Tongue (tissue), 2 donors: ENCODE data around the gene ZFPM1. TPM values are rescaled to one million over a fixed set of nuclear protein-coding genes. Genes with fewer than 3 reads are reported as not detected.
"Not testable (repeated sequence)": the region's sequence is repeated elsewhere in the genome, so short reads cannot be mapped to it uniquely, and the experiment has no call there.

Experiments used
- DNase-seq: peaks from one replicate; pipeline ENCODE4 v3.0.0-alpha.2; 2015
- total RNA-seq: library from RNA; depleted of rRNA; stranded (reverse); fragments of >200 nt; gene quantifications from one replicate; pipeline ENCODE4 v1.2.3, GENCODE V29; 2014

ZFPM1 gene
- total RNA-seq, 1 donor from 2014 or later: 0.41 TPM

GRCh38 chr16:88514526-88515232 lies 61.6 kb downstream of the ZFPM1 start:
- DNase-seq: no peak

- DNase-seq: no peak
These were observed 62.3 kb downstream of the ZFPM1 start for GRCh38 chr16:88515371-88515770.

GRCh38 chr16:88515925-88516594 lies 63.0 kb downstream of the ZFPM1 start:
- no peak for DNase-seq

- DNase-seq: no peak
These were observed 63.6 kb downstream of the ZFPM1 start for GRCh38 chr16:88516601-88517061.

GRCh38 chr16:88517208-88517774 lies 64.2 kb downstream of the ZFPM1 start:
- DNase-seq: not testable (repeated sequence)

DNA sequence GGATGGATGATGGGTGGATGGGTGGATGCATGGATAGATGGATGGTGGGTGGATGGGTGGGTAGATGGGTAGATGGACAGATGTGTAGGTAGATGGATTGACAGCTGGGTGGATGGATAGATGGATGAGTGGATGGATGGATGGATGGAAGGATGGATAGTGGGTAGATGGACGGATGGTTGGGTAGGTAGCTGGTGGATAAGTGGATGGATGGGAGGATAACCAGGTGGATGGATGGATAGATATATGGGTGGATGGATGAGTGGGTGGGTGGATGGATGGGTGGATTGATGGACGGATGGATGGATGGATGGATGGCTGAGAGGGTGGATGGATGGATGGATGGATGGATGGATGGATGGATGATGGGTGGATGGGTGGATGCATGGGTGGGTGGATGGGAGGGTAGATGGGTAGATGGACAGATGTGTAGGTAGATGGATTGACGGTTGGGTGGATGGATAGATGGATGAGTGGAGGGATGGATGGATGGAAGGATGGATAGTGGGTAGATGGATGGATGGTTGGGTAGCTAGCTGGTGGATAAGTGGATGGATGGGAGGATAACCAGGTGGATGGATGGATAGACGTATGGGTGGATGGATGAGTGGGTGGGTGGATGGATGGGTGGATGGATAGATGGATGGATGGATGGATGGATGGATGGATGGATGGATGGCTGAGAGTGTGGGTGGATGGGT lies 65.5 kb downstream of the ZFPM1 start:
- DNase-seq: not testable (repeated sequence)

- DNase-seq: no peak
These were observed 66.2 kb downstream of the ZFPM1 start for GRCh38 chr16:88519240-88519639.

DNA sequence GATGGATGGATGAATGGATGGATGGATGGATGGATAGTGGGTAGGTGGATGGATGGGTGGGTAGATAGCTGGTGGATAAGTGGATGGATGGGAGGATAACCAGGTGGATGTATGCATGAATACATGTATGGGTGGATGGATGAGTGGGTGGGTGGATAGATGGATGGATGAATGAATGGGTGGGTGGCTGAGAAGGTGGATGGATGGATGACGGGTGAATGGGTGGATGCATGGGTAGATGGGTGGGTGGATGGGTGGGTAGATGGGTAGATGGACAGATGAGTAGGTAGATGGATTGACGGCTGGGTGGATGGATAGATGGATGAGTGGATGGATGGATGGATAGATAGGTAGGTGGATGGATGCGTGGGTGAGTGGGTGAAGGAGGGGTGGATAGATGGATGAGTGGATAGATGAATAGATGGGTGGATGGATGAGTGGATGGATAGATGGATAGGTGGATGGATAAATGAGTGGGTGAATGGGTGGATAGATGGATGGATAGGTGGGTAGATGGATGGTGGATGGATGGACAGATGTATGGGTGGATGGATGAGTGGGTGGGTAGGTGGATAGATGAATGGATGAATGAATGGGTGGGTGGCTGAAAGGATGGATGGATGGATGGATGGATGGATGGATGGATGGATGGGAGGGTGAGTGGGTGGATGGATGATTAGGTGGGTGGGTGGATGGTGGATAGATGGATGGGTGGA lies 67.0 kb downstream of the ZFPM1 start:
- no peak for DNase-seq

- DNase-seq: no peak
These were observed 68.6 kb downstream of the ZFPM1 start for GRCh38 chr16:88521674-88522073.

DNA sequence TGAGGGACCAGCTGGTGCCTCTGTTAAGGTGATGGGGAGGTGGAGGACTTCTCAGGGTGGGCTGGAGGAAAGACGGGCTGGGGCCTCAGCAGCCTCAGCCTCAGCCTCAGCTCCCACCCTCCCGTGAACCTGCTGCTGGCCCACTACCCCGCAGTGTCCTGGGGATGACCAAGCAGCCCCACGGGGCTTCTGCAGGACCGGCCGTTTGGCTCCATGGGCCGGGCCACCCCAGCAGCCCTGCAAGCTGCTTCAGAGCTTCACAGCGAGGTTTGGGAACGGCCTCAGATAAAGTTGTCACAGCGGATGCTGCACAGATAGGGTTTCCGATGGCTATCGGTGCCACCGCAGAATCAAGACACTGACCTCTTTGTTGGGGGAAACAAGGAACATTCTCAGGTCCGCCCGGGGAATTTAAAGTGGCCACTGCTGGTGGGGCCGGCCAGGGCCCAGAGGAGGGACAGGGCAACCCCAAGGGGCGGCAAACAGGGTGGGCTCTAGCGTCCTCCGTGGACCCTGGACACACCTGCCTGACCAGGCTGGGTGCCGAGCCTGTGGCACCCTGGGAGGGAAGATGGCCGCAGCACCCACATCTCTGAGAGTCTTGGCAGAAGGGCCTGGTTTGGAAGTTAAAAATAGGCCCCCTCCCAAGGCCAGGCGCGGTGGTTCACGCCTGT lies 69.3 kb downstream of the ZFPM1 start:
- no peak for DNase-seq

DNA sequence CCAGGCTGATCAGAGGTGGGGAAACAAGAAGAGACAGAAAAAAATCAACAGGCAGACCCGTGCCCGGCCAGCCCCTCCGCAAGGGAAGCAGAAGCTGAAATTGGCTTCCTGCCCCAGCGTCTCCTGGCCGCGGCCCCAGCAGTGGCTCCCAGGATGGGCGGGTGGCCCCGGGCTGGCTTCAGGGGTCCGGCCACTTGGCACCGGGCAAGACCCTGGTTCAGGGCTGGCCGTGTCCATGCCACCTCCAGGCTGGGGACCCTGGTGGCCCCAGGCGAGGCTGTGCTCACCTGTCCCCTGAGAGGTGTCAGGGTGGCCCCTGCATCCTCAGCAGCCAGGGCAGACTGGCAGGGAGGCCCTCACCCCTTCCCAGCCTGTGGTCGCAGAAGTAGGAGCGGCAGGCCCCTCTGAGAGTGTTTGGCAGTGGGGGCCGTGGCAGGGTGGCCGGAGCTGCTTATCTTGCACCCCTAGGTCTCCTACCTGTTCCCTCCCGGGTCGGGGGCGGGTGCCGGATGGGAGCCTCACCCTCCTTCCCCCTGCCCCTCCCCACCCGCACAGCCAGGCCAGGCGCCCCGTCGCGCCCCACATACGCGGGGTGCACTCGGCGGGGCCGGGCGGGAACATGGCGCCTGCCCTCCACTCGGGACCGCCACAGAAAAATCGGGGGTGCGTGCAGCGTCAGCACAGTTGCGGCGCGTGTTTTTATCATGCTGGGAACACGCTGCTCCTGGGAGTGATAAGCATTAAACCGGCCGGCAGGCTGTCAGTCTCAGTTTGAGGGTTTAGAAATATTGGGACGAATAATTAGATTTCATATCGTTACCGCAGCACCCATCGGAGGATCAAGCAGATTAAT lies 70.5 kb downstream of the ZFPM1 start:
- DNase-seq: no peak

DNA sequence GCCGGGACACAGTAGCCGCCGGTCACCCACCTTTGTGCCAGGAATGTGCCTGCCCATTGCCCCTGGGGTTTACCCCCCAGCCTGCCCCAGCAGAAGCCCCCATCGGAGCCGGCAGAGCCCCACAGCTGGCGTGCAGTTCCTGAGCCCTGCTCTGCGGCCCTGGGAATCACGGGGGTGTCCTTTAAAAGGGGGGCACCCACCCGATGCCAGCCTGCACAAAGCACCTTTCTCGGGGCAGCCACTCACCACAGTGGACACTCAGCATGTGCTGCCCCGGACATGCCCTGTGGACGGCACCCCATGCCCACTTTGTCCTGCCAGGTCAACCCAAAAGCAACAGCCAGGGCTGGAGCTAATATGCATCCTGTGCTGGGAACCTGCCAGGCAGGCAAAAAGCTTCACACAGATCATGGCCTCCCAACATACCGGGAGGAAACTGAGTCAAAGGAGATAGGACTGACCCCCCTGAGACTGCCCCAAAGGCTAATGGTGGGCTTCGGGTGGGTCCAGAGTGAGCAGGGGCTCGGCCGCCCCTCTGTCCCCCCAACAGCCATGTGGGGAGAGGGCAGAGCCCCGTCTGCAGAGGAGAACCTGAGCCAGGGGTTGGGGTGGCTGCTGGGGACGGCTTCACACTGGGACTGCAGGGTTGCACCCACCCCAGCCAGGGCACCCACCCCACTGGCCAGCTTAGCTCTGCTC lies 71.3 kb downstream of the ZFPM1 start:
- DNase-seq: no peak

DNA sequence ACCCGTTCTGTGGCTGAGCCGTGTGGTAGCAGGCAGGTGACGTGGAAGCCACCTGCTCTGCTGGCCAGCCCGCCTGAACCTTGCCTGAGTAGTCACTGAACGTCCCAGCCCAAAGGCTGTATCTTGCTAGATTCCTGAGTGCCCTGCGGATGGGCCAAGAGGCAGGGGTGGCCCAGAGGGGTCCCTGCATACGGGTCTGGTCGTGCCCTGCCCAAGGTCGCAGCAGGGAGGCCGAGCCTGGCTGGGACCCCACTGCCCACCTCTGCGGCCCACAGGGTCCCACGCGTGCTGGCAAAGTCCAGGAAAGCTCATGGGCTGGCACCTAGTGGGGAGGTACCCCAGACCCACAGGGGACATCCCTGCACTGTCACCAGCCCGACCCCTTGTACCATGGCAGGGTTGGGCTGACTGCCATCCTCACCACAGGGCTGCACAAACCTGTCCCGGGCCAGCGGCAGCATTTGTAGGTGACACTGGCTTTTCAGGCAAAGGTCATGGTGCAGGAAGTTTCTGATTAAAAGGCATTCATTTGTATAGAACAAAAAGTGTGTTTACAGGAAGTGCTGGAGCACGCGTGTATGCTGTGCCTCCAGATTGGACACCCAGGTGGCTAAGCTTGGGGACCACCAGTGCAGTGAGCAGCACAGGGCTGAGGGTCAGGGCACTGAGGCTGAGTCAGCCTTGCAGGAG lies 72.0 kb downstream of the ZFPM1 start:
- no peak for DNase-seq

GRCh38 chr16:88525663-88525990 lies 72.5 kb downstream of the ZFPM1 start:
- no peak for DNase-seq

DNA sequence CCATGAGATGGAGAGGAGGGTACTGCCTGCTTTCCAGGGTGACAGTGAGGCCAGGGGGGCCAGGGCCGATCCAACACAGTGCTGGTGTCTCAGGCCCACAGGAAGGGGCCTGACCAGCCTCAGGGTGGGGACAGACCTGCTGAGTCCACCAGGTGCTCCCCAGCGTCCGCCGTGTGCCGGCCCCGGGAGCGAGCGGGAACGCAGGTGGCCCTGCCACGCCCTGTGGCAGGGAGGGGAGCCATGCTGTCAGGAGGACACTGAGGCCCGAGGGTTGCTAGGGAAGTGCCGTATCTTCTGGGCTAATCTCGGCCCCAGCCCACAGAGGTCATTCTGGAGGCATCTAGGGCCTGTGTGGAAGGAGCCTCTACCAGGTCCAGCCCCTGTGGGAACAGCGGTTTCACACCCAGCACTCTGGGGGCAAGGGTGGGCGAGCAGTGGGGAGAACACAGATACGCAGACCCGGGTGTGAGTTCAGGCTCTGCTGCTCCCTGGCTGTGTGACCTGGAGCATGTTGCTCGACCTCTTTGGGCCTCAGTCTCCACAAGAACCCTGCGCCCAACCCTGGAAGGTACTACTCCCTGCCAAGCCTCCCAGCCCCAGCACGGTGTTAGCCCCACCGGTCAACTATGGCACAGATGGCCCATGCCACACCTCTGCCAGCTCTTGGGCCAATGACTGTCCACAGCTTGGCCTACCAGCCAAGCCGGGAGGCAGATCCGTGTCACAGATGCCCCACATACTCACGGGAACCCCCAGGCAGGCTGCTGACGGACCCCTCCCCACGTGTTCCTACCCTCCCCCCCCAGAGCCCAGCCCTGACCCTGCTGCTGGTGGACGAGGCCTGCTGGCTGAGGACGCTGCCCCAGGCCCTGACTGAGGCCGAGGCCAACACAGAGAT lies 73.2 kb downstream of the ZFPM1 start:
- no peak for DNase-seq

GRCh38 chr16:88526906-88527185 lies 73.8 kb downstream of the ZFPM1 start:
- no peak for DNase-seq

DNA sequence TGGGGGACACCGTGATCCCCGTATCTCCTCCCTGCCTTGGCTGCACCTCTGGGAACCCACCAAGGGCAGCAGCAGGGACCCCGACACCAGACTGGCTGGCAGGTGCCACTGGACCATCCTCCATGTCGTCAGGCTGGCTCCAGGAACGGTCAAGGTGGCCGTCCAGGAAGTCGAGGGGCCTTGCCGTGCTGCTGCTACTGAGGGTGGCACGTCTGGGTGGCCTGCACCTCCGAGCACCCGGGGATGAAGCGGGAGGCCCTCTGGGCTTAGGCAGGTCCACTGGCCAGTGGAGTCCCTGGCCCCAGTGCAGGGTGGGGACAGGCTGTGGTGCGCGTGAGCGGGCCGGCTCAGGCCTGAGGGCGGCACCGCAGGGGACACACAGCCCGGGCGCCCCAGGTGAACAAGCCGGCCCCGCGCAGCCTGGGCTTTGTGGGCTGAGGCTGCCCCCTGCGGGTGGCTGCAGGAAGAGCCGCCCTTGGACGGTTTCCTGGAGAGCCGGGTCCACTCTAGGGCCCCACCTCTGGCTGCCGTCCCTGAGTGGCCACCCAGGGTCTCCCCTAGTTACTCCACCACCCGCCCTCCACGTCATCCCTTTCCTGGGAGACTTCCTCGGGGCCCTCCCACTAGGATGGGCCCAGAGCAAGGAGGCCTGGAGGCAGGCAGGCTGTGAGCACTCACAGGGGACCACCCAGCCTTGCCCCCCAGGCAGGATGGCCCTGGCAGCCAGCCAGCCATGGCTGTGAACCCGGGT lies 74.3 kb downstream of the ZFPM1 start:
- DNase-seq: peak; percentile 75
